Breast epithelium (tissue), 3 donors: ENCODE results near the gene LY6G5B.

Source experiments
- CTCF ChIP-seq, 3 donors: fragments of 450-650 bp; IDR thresholded peaks; one replicate each; pipeline ENCODE4 v1.5.1; 2016 to 2017; ENCODE audit warnings: antibody characterized with exemption in 3 of 3, mild to moderate bottlenecking in 3 of 3, moderate library complexity in 3 of 3
- POLR2A ChIP-seq: fragments of 450-650 bp; IDR thresholded peaks from one replicate; pipeline ENCODE4 v1.6.1; 2016; ENCODE audit warnings: antibody characterized with exemption, mild to moderate bottlenecking, moderate library complexity

GRCh38 chr6:31693535-31693934 lies 23.8 kb downstream of the LY6G5B start:
- TF ChIP-seq CTCF (IDR thresholded peaks at IDR 0.05) = no peak
- TF ChIP-seq POLR2A = no peak
